Gastrocnemius medialis (tissue), 4 donors: ENCODE data around the gene RXFP4. TPM values are rescaled to one million over a fixed set of nuclear protein-coding genes. Genes with fewer than 3 reads are reported as not detected.
A peak's percentile ranks its signal among the peaks of the same experiment; 100 is the strongest.
"Not testable (repeated sequence)": the region's sequence is repeated elsewhere in the genome, so short reads cannot be mapped to it uniquely, and the experiment has no call there.

Experiments
- ATAC-seq, 2 donors: fragments of 150-250 bp; one replicate each; pipeline ENCODE4 v1.9.1; 2016
- DNase-seq, 2 donors: peaks; one replicate each; pipeline ENCODE4 v3.0.0-alpha.2; 2019
- H3K27ac ChIP-seq, 4 donors: fragments of 200-600 bp; sonication (generic); 1 replicate in 1 of 4; 2 replicates in 3 of 4; pipeline ENCODE4 v1.5.1; 2016 to 2018; ENCODE audit warnings: mild to moderate bottlenecking in 2 of 4, moderate library complexity in 1 of 4
- H3K27me3 ChIP-seq, 3 donors: fragments of 200-600 bp; sonication (generic) in 2 of 3; 1 replicate in 1 of 3; 2 replicates in 2 of 3; pipeline versions ENCODE4 v1.5.1 to v1.6.0; 2016 to 2019; ENCODE audit warnings: mild to moderate bottlenecking in 1 of 3, moderate library complexity in 1 of 3
- H3K36me3 ChIP-seq, 2 donors: fragments of 200-600 bp; sonication (generic) in 1 of 2; one replicate each; pipeline ENCODE4 v1.5.1; 2017 to 2018
- H3K4me1 ChIP-seq, 2 donors: fragments of 200-600 bp; sonication (generic) in 1 of 2; one replicate each; pipeline ENCODE4 v1.5.1; 2016 to 2017; ENCODE audit warnings: mild to moderate bottlenecking in 2 of 2
- H3K4me3 ChIP-seq, 4 donors: fragments of 200-600 bp; sonication (generic) in 3 of 4; 1 replicate in 1 of 4; 2 replicates in 3 of 4; pipeline ENCODE4 v1.5.1; 2016 to 2019; ENCODE audit warnings: mild to moderate bottlenecking in 2 of 4
- H3K9me3 ChIP-seq, 3 donors: fragments of 200-600 bp; sonication (generic) in 2 of 3; 1 replicate in 1 of 3; 2 replicates in 2 of 3; pipeline ENCODE4 v1.5.1; 2016 to 2019
- POLR2A ChIP-seq, 2 donors: fragments of 450-650 bp; IDR thresholded peaks; one replicate each; pipeline ENCODE4 v1.6.1; 2017; ENCODE audit warnings: antibody characterized with exemption in 2 of 2, mild to moderate bottlenecking in 2 of 2, moderate library complexity in 2 of 2
- in situ Hi-C, 4 donors: fragments of 200-750 bp; cut with MboI; loops; one replicate each; pipeline versions ENCODE4 v1.15.0 to v1.8.0; 2017; ENCODE audit warnings: low sequenced_read_pairs in 4 of 4
- intact Hi-C: fragments of 100-400 bp; cut with DNase I; formaldehyde crosslinking; loops from one replicate; pipeline ENCODE4 v1.15.1; 2023; ENCODE audit warnings: low total_unique reads
- total RNA-seq, 4 donors: library from RNA; depleted of rRNA; stranded (reverse); fragments of >200 nt; gene quantifications; one replicate each; pipeline versions ENCODE4 v1.1.0 to v1.2.3, GENCODE V29; 2016
- TF ChIP-seq, protein P1 (sequence below), 5 experiments: fragments of 450-650 bp in 3 of 5; fragments of 200-600 bp in 2 of 5; sonication (generic) in 2 of 5; IDR thresholded peaks in 4 of 5; conservative IDR thresholded peaks in 1 of 5; 1 replicate in 4 of 5; 2 replicates in 1 of 5; pipeline ENCODE4 v1.5.1; 2016 to 2019; ENCODE audit warnings: antibody characterized with exemption in 5 of 5, mild to moderate bottlenecking in 3 of 5, moderate library complexity in 3 of 5

Gene RXFP4
- total RNA-seq, 4 donors from 2014 or later: not detected

DNA sequence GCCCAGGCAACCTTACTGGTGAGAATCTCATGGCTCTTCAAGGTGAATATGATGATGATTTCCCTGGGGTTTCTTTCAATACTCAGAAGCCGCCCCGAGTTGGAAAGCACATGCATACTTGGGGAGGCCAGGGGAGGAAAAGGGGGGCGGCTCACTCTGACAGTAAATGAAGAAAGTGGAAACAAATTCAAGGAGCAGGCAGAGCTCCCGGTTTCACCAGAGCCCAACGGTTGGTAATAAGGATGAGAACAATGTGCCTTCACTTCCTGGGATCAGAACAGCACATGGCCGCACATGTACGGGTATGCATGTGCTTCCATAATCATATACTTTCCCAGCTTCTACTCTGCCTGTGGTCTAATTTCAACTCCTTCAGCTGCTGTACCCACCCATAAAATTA, 40.7 kb downstream of the RXFP4 start:
- intact Hi-C loops: no loop called here
- no peaks in the 10 kb centered on the region for H3K9me3 ChIP-seq
- H3K4me1 ChIP-seq: peaks cover 47 to 48% of the 10 kb centered on the region in 2 donors
- DNase-seq (no peak), ATAC-seq (no peak)
- in situ Hi-C loops: no loop called here
- peak overlapping the region in 1 of 4 donors; percentile 12 for H3K4me3 ChIP-seq
- H3K36me3 ChIP-seq: no peaks in the 10 kb centered on the region
- TF ChIP-seq, protein P1, sequence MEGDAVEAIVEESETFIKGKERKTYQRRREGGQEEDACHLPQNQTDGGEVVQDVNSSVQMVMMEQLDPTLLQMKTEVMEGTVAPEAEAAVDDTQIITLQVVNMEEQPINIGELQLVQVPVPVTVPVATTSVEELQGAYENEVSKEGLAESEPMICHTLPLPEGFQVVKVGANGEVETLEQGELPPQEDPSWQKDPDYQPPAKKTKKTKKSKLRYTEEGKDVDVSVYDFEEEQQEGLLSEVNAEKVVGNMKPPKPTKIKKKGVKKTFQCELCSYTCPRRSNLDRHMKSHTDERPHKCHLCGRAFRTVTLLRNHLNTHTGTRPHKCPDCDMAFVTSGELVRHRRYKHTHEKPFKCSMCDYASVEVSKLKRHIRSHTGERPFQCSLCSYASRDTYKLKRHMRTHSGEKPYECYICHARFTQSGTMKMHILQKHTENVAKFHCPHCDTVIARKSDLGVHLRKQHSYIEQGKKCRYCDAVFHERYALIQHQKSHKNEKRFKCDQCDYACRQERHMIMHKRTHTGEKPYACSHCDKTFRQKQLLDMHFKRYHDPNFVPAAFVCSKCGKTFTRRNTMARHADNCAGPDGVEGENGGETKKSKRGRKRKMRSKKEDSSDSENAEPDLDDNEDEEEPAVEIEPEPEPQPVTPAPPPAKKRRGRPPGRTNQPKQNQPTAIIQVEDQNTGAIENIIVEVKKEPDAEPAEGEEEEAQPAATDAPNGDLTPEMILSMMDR (IDR thresholded peaks at IDR 0.05 in 4 of 5, conservative IDR thresholded peaks at IDR 0.05 in 1 of 5): no peak
- no peak for TF ChIP-seq POLR2A (IDR thresholded peaks at IDR 0.05)
- peak overlapping the region; percentile 87 to 97 (median 93) for H3K27ac ChIP-seq
- H3K27me3 ChIP-seq: no peaks in the 10 kb centered on the region

DNA sequence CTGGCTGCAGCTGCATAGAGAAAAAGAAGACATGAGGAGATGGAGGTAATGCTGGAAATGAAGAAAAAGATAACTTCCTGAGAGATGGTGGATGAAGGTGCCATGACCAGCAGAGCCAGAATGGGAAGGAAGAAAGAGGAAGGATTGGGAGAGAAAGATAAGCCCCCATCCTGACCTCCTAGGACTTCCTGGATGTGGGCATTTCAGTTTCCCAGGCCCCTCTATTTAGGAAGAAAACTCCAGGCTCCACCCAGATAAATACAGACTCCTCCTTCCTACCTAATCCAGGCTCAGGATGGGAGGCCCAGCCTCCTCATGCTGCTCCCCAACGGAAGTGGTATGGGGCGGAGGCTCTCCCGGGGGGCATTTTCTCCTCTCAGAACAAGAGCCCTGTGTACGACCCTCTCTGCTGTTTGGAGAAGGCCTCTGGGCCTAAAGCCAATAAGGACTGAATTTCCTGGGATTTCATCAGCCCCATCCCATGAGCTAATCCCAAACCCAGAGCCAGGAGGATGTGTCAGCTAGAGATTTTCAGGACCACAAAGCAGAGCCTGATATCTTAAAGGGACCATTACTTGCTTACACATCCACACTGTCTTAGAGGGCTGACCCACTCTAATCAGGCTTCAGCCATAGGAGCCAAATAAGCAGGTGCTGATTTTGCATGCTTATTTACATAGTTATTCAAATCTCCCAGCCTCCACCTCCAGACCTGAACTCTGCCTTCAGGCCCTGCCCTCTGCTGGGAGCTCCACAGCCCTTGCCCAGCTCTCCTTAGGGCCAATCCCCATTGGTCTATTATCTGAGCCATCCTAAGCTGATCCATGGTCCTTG, 42.0 kb downstream of the RXFP4 start:
- Histone ChIP-seq H3K36me3 (no peaks in the 10 kb centered on the region), H3K4me1 (peaks cover 40 to 46% of the 10 kb centered on the region in 2 donors), H3K27ac (peak overlapping the region; percentile 87 to 97 (median 93)), H3K27me3 (no peaks in the 10 kb centered on the region), H3K9me3 (no peaks in the 10 kb centered on the region), H3K4me3 (peak overlapping the region in 3 of 4 donors; percentile 9 to 22 (median 16))
- peak in 1 of 2 donors; percentile 65 for DNase-seq
- intact Hi-C loops: no loop called here
- peak; percentile 32 to 40 for ATAC-seq
- no peak for TF ChIP-seq POLR2A (IDR thresholded peaks at IDR 0.05)
- TF ChIP-seq, protein P1 (IDR thresholded peaks at IDR 0.05 in 4 of 5, conservative IDR thresholded peaks at IDR 0.05 in 1 of 5): no peak
- in situ Hi-C loops: no loop called here

DNA sequence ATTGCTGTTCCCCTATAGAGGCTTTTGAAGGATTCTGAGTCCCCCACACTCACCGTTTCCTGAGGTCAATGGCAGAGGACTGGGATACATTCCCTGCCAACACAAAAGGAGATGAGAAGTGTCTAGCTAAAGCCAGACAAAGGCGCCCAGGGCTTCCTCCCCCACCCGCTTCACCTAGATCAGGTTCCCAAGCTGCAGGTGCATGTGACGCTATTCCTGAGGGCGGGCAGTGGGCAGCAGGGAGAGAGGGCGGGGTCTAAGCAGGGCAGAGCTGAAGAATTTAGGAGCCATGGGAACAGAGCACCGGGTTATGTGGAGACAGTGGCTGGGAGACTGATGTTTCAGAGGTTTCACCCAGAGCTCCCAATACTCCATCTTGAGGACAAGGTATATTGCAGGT, 42.9 kb downstream of the RXFP4 start:
- no peaks in the 10 kb centered on the region for H3K36me3 ChIP-seq
- peaks cover 40 to 42% of the 10 kb centered on the region in 2 donors for H3K4me1 ChIP-seq
- no peak for ATAC-seq
- intact Hi-C loops: no loop called here
- TF ChIP-seq, protein P1 (IDR thresholded peaks at IDR 0.05 in 4 of 5, conservative IDR thresholded peaks at IDR 0.05 in 1 of 5): no peak
- TF ChIP-seq POLR2A (IDR thresholded peaks at IDR 0.05): no peak
- in situ Hi-C loops: no loop called here
- DNase-seq: no peak
- no peaks in the 10 kb centered on the region for H3K27me3 ChIP-seq
- no peak overlapping the region for H3K4me3 ChIP-seq
- no peaks in the 10 kb centered on the region for H3K9me3 ChIP-seq
- H3K27ac ChIP-seq: peak overlapping the region; percentile 11 to 97 (median 89)

DNA sequence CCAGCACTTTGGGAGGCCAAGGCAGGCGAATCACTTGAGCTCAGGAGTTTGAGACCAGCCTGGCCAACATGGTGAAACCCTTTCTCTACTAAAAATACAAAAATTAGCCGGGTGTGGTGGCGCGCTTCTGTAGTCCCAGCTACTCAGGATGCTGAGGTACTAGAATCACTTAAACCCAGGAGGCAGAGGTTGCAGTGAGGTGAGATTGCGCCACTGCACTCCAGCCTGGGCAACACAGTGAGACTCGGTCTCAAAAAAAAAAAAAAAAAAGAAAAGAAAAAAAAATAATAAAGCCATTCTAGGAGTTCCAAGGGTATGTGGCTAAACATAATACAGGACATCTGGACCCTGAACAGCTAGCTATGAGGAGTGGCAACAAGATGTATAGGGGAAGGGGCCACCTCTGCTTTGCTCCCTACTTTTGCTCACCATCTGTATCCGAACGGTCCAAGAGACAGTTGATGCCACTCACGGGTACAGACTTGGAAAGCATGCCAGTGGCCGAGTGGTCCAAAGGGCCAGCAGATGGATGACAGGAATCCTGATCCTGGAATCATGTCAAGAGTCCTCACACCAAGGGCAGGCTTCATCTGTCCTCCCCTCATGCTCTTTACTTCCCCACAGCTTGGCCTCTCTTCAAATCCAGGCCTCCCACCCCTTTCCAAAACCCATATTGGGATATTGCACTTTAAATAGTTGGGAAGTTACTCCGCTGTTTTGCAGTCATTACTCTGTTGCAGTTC, 43.6 kb downstream of the RXFP4 start:
- Histone ChIP-seq H3K4me1 (peaks cover 33 to 35% of the 10 kb centered on the region in 2 donors), H3K27ac (peak overlapping the region in 1 of 4 donors; percentile 87)
- in situ Hi-C loops: loop anchor here in 2 of 4 donors (5.0 kb wide), 1 partner anchor 48 kb away; no protein-coding TSS in a partner anchor

More for the DNA sequence above, 43.6 kb downstream of the RXFP4 start:
- intact Hi-C loops, H3K27me3 ChIP-seq, DNase-seq, ATAC-seq, H3K4me3 ChIP-seq, H3K9me3 ChIP-seq, H3K36me3 ChIP-seq: not testable (repeated sequence)
